ENCODE results near the gene ABCA1. TPM values are rescaled to one million over a fixed set of nuclear protein-coding genes. Genes with fewer than 3 reads are reported as not detected.

The ABCA1 gene
- total RNA-seq, 2 donors from 2014 or later: 21.6 to 34.8 TPM

- H3K27ac Mint-ChIP-seq: no peak overlapping the region
- peak; percentile 19 for DNase-seq
- H3K4me1 Mint-ChIP-seq: peaks cover 32% of the 10 kb centered on the region
- H3K36me3 Mint-ChIP-seq (ENCODE audit: low read depth): peaks cover 37% of the 10 kb centered on the region
- TF ChIP-seq CTCF (conservative IDR thresholded peaks at IDR 0.05): no peak
- Histone ChIP-seq H3K27ac (ENCODE audit: low read depth, low read length) (no peak overlapping the region), H3K27me3 (ENCODE audit: control insufficient read depth, insufficient read depth, low read length, poor library complexity, severe bottlenecking) (no peaks in the 10 kb centered on the region), H3K4me3 (ENCODE audit: low read length) (no peak overlapping the region), H3K9ac (ENCODE audit: extremely low read depth, low read length, poor library complexity, severe bottlenecking) (no peak overlapping the region), H3K36me3 (ENCODE audit: control insufficient read depth, insufficient read depth, low read length) (peaks cover 94% of the 10 kb centered on the region), H3K4me1 (ENCODE audit: control insufficient read depth, insufficient read depth, low read length) (no peaks in the 10 kb centered on the region), H3K9me3 (ENCODE audit: control insufficient read depth, low read length) (no peaks in the 10 kb centered on the region)
- H3K27me3 Mint-ChIP-seq (ENCODE audit: insufficient read depth): no peaks in the 10 kb centered on the region
- H3K9me3 Mint-ChIP-seq: no peaks in the 10 kb centered on the region
- 93 to 100% methylated on average over 1 to 4 of the region's 4 CpGs for WGBS, 2 experiments (ENCODE audit: insufficient coverage in 1 of 2, insufficient read length in 1 of 2)
- H3K4me3 Mint-ChIP-seq: no peak overlapping the region
Observed at GRCh38 chr9:104843644-104844240, 84.2 kb downstream of the ABCA1 start.

GRCh38 chr9:104842698-104843097, 85.3 kb downstream of the ABCA1 start:
- TF ChIP-seq CTCF (conservative IDR thresholded peaks at IDR 0.05): no peak
- Histone ChIP-seq H3K9me3 (ENCODE audit: control insufficient read depth, low read length) (no peaks in the 10 kb centered on the region), H3K9ac (ENCODE audit: extremely low read depth, low read length, poor library complexity, severe bottlenecking) (no peak overlapping the region), H3K4me1 (ENCODE audit: control insufficient read depth, insufficient read depth, low read length) (no peaks in the 10 kb centered on the region), H3K4me3 (ENCODE audit: low read length) (no peak overlapping the region), H3K27me3 (ENCODE audit: control insufficient read depth, insufficient read depth, low read length, poor library complexity, severe bottlenecking) (no peaks in the 10 kb centered on the region), H3K36me3 (ENCODE audit: control insufficient read depth, insufficient read depth, low read length) (peaks cover 94% of the 10 kb centered on the region), H3K27ac (ENCODE audit: low read depth, low read length) (no peak overlapping the region)
- Mint-ChIP-seq H3K4me3 (no peak overlapping the region), H3K9me3 (no peaks in the 10 kb centered on the region), H3K27me3 (ENCODE audit: insufficient read depth) (no peaks in the 10 kb centered on the region), H3K27ac (no peak overlapping the region), H3K4me1 (peaks cover 32% of the 10 kb centered on the region), H3K36me3 (ENCODE audit: low read depth) (peaks cover 37% of the 10 kb centered on the region)
- peak; percentile 42 for DNase-seq
- WGBS, 2 experiments (ENCODE audit: insufficient coverage in 1 of 2, insufficient read length in 1 of 2): 52 to 89% methylated on average over 2 of the region's 2 CpGs

- peaks cover 27% of the 10 kb centered on the region for H3K4me1 Mint-ChIP-seq
- no peaks in the 10 kb centered on the region for H3K27me3 Mint-ChIP-seq (ENCODE audit: insufficient read depth)
- Histone ChIP-seq H3K4me1 (ENCODE audit: control insufficient read depth, insufficient read depth, low read length) (no peaks in the 10 kb centered on the region), H3K9ac (ENCODE audit: extremely low read depth, low read length, poor library complexity, severe bottlenecking) (no peak overlapping the region), H3K9me3 (ENCODE audit: control insufficient read depth, low read length) (no peaks in the 10 kb centered on the region), H3K27ac (ENCODE audit: low read depth, low read length) (no peak overlapping the region), H3K4me3 (ENCODE audit: low read length) (no peak overlapping the region), H3K36me3 (ENCODE audit: control insufficient read depth, insufficient read depth, low read length) (peaks cover 95% of the 10 kb centered on the region), H3K27me3 (ENCODE audit: control insufficient read depth, insufficient read depth, low read length, poor library complexity, severe bottlenecking) (no peaks in the 10 kb centered on the region)
- whole genome bisulfite sequencing, 2 experiments (ENCODE audit: insufficient coverage in 1 of 2, insufficient read length in 1 of 2): 81 to 96% methylated on average over 4 to 7 of the region's 7 CpGs
- H3K27ac Mint-ChIP-seq: no peak overlapping the region
- no peak for TF ChIP-seq CTCF (conservative IDR thresholded peaks at IDR 0.05)
- H3K4me3 Mint-ChIP-seq: no peak overlapping the region
- H3K36me3 Mint-ChIP-seq (ENCODE audit: low read depth): peaks cover 48% of the 10 kb centered on the region
- DNase-seq: peak; percentile 27
- no peaks in the 10 kb centered on the region for H3K9me3 Mint-ChIP-seq
Observed at GRCh38 chr9:104841601-104842141, 86.3 kb downstream of the ABCA1 start.
